ENCODE results near the gene MED8.

The MED8 gene

DNA sequence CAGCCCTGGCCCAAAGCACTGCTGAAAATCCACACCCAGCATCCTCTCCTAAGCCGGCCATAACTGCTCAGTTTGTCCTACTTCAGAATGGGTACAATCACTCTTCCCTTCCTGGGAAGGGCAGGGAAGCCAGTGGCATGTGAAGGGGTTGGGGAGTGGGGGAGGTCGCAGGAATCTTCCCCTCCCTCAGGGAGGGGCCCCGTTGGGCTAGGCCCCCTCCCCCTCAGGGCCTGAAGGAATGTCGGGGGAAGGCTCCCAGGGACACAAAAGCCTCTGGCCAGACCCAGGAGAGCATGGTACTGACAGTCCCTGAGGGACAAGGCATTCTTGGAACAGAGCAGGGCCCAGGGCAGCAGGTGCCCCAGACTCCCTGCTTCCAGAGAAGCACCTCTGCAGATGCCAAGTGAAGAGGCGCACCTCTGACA lies 23.0 kb downstream of the MED8 start:
- Mint-ChIP-seq H3K4me3 (peak overlapping the region; percentile 94), H3K27me3 (ENCODE audit: low read depth) (no peaks in the 10 kb centered on the region), H3K9me3 (no peaks in the 10 kb centered on the region), H3K27ac (peak overlapping the region; percentile 87), H3K36me3 (ENCODE audit: low read depth) (peaks cover 53% of the 10 kb centered on the region), H3K4me1 (ENCODE audit: low read depth) (peaks cover 45% of the 10 kb centered on the region)
- no peak for DNase-seq (ENCODE audit: low spot score)

DNA sequence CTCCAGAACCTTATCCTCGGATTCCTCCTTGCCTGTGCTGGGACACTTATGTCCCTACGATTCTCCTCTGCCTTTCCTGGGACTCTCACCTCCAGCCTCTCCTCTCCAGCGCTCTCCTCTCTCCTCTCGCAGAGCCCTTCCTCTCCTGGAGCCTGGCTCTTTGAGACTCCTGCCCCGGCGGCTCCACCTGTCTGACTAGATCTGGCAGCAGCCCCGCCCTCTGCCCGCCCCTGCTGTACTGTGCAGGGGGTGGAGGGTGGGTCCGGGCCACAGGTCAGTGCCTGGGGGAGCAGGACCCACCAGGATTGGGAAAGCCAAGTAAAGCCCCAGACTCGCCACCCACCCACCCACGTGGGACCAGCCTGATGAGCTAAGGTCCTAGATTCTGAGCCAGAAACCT lies 23.4 kb downstream of the MED8 start:
- peak overlapping the region; percentile 86 for H3K27ac Mint-ChIP-seq
- no peaks in the 10 kb centered on the region for H3K27me3 Mint-ChIP-seq (ENCODE audit: low read depth)
- peak overlapping the region; percentile 94 for H3K4me3 Mint-ChIP-seq
- H3K9me3 Mint-ChIP-seq = no peaks in the 10 kb centered on the region
- H3K36me3 Mint-ChIP-seq (ENCODE audit: low read depth) = peaks cover 58% of the 10 kb centered on the region
- no peak for DNase-seq (ENCODE audit: low spot score)
- peaks cover 49% of the 10 kb centered on the region for H3K4me1 Mint-ChIP-seq (ENCODE audit: low read depth)

DNA sequence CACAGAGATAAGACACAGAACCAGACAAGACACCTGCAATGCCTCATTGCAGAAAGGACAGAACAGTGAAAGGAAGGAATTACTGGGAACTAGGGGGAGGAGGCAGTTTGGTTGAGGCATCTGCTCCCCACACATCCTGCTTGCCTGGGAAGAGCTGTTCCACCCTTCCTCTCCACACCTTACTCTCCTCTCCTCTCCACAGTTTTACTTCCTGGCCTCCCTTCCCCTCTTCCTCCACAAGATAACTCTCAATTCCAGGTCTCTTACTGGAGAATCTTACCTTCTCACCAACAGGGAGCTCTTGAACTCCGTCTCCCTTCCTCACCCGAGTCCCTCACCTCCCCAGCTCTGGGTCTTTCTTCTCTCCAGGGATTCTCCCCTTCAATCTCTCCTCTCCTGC lies 23.9 kb downstream of the MED8 start:
- DNase-seq (ENCODE audit: low spot score) = no peak
- H3K27ac Mint-ChIP-seq = peak overlapping the region; percentile 86
- no peaks in the 10 kb centered on the region for H3K27me3 Mint-ChIP-seq (ENCODE audit: low read depth)
- H3K4me1 Mint-ChIP-seq (ENCODE audit: low read depth) = peaks cover 53% of the 10 kb centered on the region
- H3K9me3 Mint-ChIP-seq = no peaks in the 10 kb centered on the region
- peaks cover 62% of the 10 kb centered on the region for H3K36me3 Mint-ChIP-seq (ENCODE audit: low read depth)
- peak overlapping the region; percentile 94 for H3K4me3 Mint-ChIP-seq

DNA sequence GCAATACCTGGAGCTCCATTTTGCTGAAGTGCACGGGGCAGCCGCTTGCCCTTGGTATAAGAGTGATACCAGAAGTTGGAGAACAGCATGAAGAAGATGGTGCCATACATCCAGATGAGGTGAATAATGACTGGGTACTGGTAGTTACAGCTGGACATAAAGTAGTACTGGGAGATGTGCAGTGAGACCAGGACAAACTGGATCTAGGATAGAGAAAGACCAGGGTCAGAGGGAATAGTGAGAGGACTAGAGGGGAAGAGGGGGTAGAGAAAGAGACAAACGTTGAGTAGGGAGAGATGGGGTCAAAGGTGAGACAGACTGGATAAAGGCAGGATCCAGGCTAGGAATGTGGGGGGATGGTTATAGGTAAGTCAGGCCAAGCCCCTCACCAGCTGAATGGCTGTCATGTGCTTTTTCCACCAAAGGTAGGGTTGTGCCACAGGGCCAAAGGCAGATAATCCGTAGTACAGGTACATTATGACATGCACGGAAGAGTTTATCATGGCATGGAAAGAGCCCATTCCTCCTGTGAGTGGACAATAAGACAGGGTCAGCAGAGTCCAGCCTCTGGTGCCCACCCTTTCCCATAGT lies 25.6 kb downstream of the MED8 start:
- H3K27ac Mint-ChIP-seq = peak overlapping the region; percentile 43
- H3K4me3 Mint-ChIP-seq = peak overlapping the region; percentile 18
- H3K9me3 Mint-ChIP-seq = no peaks in the 10 kb centered on the region
- peaks cover 73% of the 10 kb centered on the region for H3K36me3 Mint-ChIP-seq (ENCODE audit: low read depth)
- peaks cover 57% of the 10 kb centered on the region for H3K4me1 Mint-ChIP-seq (ENCODE audit: low read depth)
- no peaks in the 10 kb centered on the region for H3K27me3 Mint-ChIP-seq (ENCODE audit: low read depth)
- DNase-seq (ENCODE audit: low spot score) = no peak

DNA sequence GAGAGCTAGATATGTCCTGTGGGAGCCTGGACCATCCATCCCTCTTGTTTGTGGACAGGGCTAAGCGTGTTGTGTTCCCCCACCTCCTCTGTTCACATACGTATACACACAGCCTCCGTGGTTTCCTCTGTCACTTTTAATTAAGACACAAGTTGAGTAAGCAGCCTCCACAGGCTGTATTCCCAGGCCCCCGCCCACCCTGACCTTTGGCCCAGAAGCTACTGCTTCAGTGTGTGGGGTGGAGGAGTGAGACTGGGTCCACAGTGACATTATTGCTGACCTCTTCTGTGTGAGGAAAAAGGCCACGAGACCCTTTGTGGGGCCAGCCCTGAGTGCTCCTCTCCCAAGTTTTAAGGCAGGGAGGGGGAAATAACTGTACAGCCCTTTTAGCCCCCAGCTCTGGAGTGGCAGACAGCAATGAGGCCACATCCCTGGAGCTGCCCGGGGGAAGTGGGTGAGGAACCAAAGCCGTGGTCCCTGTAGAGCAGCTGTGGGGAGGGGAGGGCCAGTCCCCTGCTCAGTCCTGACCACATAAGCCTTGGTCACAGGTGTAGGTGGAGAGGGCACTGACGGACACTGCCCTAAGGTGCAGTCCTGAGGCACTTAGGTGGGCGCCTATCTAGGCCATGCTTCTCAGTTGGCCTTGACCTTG lies 26.2 kb downstream of the MED8 start:
- peak overlapping the region; percentile 43 for H3K27ac Mint-ChIP-seq
- H3K36me3 Mint-ChIP-seq (ENCODE audit: low read depth) = peaks cover 73% of the 10 kb centered on the region
- DNase-seq (ENCODE audit: low spot score) = no peak

DNA sequence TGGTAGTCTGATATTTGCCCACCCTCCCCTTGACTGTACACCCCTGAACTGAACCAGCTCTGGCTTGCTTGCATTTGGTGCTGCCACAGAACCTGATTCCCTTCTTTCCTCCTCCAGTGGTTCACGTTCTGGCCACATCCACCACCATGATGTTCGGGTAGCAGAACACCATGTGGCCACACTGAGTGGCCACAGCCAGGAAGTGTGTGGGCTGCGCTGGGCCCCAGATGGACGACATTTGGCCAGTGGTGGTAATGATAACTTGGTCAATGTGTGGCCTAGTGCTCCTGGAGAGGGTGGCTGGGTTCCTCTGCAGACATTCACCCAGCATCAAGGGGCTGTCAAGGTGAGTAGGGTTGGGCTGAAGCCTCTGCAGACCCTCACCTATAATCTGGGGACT lies 29.0 kb downstream of the MED8 start:
- Mint-ChIP-seq H3K4me3 (peak overlapping the region; percentile 92), H3K27me3 (ENCODE audit: low read depth) (no peaks in the 10 kb centered on the region), H3K9me3 (no peaks in the 10 kb centered on the region), H3K27ac (no peak overlapping the region), H3K4me1 (ENCODE audit: low read depth) (peaks cover 50% of the 10 kb centered on the region), H3K36me3 (ENCODE audit: low read depth) (peaks cover 65% of the 10 kb centered on the region)
- DNase-seq (ENCODE audit: low spot score) = no peak

More for the DNA sequence above, 26.2 kb downstream of the MED8 start:
- no peaks in the 10 kb centered on the region for H3K9me3 Mint-ChIP-seq
- H3K4me3 Mint-ChIP-seq = no peak overlapping the region
- H3K27me3 Mint-ChIP-seq (ENCODE audit: low read depth) = no peaks in the 10 kb centered on the region
- peaks cover 51% of the 10 kb centered on the region for H3K4me1 Mint-ChIP-seq (ENCODE audit: low read depth)

DNA sequence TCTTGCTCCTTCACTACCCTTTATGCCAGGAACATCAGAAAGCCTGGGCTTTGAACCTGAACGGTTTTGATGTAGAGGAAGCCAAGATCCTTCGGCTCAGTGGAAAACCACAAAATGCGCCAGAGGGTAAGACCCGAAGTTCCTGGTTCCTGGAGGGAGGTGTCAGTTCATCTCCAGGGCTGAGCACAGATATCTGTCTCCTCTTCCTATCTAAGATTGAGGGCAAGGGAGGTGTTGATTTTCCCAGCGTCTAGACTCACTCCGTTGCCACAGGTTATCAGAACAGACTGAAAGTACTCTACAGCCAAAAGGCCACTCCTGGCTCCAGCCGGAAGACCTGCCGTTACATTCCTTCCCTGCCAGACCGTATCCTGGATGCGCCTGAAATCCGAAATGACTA lies 29.9 kb downstream of the MED8 start:
- Mint-ChIP-seq H3K27me3 (ENCODE audit: low read depth) (no peaks in the 10 kb centered on the region), H3K4me1 (ENCODE audit: low read depth) (peaks cover 41% of the 10 kb centered on the region), H3K36me3 (ENCODE audit: low read depth) (peaks cover 56% of the 10 kb centered on the region), H3K27ac (peak overlapping the region; percentile 75), H3K9me3 (no peaks in the 10 kb centered on the region), H3K4me3 (peak overlapping the region; percentile 92)
- no peak for DNase-seq (ENCODE audit: low spot score)

DNA sequence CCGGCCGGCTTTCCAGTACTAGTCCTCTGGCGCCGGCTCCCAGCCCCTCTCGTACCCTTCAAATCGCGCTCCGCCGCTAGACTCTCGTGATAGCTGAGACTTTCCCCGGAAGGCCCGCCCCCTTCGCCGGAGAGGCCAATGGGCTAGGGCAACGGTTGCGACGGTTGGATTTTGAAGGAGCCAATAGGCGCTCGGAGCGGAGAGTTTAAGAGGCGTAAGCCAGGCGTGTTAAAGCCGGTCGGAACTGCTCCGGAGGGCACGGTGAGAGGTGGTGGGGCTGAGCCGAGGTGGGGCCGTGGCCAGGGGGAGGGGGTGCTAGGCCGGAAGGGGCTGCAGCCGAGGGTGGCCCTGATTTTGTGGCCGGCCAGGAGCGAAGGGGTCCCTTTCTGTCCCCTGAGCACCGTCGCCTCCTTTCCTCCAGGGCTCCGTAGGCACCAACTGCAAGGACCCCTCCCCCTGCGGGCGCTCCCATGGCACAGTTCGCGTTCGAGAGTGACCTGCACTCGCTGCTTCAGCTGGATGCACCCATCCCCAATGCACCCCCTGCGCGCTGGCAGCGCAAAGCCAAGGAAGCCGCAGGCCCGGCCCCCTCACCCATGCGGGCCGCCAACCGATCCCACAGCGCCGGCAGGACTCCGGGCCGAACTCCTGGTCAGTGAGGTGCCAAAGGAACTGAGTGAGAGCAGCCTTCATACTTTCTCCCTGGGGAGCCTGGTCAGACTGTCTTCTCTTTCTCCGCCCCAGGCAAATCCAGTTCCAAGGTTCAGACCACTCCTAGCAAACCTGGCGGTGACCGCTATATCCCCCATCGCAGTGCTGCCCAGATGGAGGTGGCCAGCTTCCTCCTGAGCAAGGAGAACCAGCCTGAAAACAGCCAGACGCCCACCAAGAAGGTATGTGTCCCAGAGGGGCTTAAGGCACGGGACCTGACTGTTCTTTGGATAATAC lies 30.6 kb downstream of the MED8 start, which contains the start of gene CDC20:
TSS of gene CDC20 (plus strand) at position 236 of the 948 bp plus-strand sequence. CDS start at position 471, 235 bp downstream.
- Mint-ChIP-seq H3K27ac (peak within 1 kb of the TSS; percentile 87), H3K9me3 (no peaks in the 10 kb centered on the region), H3K4me1 (ENCODE audit: low read depth) (peaks cover 36% of the 10 kb centered on the region), H3K27me3 (ENCODE audit: low read depth) (no peaks in the 10 kb centered on the region), H3K36me3 (ENCODE audit: low read depth) (peaks cover 49% of the 10 kb centered on the region), H3K4me3 (peak within 1 kb of the TSS; percentile 92)
- peak; percentile 99 for DNase-seq (ENCODE audit: low spot score)

DNA sequence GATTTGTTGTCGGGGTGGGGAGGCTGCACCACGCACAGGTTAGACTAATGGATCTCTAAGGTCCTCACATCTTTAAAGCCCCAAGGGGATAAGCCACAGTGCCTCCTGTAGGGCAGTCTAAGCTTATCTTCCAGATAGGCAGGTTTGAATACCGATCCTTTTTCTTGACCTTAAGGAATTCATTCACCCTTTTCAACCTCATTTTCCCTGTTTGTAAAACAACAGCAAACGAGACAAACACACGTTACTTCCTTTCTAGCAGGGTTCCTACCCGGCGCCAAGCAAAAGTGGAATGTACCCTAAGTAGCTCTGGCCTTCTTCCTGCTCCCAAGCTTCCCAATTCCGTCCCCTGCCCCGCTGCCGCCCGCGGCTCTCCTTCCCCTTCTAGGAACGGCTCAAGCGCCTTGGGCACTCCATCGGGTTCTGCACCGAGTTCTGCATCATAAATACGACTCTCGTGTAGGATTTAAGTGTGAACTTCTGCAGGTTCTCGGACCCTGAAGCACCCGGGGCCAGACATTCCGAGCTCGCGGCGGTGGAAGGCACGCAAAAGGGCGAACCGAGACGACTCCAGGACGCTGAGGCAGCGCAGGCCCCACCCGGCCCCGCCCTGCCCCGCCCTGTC lies 31.4 kb downstream of the MED8 start:
- H3K27ac Mint-ChIP-seq = peak overlapping the region; percentile 87
- no peaks in the 10 kb centered on the region for H3K9me3 Mint-ChIP-seq
- H3K27me3 Mint-ChIP-seq (ENCODE audit: low read depth) = no peaks in the 10 kb centered on the region
- DNase-seq (ENCODE audit: low spot score) = peak; percentile 22
- H3K4me1 Mint-ChIP-seq (ENCODE audit: low read depth) = peaks cover 33% of the 10 kb centered on the region
- peaks cover 45% of the 10 kb centered on the region for H3K36me3 Mint-ChIP-seq (ENCODE audit: low read depth)
- peak overlapping the region; percentile 92 for H3K4me3 Mint-ChIP-seq

DNA sequence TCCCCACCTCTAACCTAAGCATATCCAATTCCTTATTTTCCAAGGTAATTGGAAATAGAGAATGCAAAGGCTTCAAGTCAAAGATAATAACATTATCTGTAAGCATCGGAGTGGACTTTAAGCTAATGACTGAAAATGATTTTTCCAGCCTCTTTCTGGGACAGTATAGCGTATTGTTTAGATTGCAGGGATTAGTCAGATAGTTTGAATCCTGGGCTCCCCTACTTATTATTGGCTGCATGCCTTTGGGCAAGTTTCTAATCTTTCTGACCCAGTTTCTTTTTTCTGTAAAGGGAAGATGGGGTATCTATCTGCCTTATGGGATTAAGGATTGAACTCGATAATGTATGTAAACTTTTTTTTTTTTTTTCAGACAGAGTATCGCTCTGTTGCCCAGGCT lies 32.3 kb downstream of the MED8 start:
- Mint-ChIP-seq H3K27me3 (ENCODE audit: low read depth) (no peaks in the 10 kb centered on the region), H3K36me3 (ENCODE audit: low read depth) (peaks cover 37% of the 10 kb centered on the region), H3K4me3 (peak overlapping the region; percentile 92), H3K9me3 (no peaks in the 10 kb centered on the region), H3K4me1 (ENCODE audit: low read depth) (peaks cover 34% of the 10 kb centered on the region), H3K27ac (no peak overlapping the region)
- no peak for DNase-seq (ENCODE audit: low spot score)

DNA sequence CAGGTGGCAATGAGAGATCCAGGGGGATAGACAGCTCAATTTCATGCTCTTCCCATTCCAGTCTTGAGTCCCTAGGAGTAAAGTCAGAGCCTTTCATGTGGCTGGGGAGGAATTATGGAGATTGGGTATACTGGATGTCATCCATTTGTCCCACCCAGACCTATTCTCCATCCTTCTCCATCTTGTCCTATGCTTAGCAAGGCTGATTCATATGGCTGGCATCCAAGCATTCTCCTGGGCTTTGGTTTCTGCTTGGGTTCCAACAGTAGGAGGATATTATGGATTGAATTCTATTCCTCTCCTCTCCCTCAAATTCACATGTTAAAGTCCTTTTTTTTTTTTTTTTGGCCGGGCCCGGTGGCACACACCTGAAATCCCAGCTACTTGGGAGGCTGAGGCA lies 34.7 kb downstream of the MED8 start:
- Mint-ChIP-seq H3K27ac (no peak overlapping the region), H3K27me3 (ENCODE audit: low read depth) (no peaks in the 10 kb centered on the region), H3K4me1 (ENCODE audit: low read depth) (peaks cover 18% of the 10 kb centered on the region), H3K4me3 (no peak overlapping the region), H3K36me3 (ENCODE audit: low read depth) (peaks cover 14% of the 10 kb centered on the region), H3K9me3 (no peaks in the 10 kb centered on the region)
- DNase-seq (ENCODE audit: low spot score) = no peak

DNA sequence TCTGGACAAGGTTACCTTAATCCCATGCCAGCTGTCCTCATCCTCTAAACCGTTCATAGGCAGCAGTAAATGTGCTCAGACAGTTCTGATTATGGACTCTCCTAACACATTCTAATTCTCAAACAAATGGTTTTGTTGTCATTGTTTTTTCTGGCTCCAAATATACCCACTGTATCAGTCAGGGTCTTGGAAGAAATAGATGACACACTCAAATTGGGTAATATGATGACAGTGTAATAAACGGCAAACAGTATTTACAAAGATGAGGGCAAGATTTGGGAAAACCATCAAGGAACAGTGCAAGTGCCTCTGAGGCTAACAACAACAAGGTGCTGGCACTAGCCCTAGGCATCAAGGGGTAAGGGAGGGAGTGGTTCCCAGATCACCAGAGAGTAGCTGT lies 35.1 kb downstream of the MED8 start:
- no peak overlapping the region for H3K4me3 Mint-ChIP-seq
- no peaks in the 10 kb centered on the region for H3K9me3 Mint-ChIP-seq
- peaks cover 10% of the 10 kb centered on the region for H3K36me3 Mint-ChIP-seq (ENCODE audit: low read depth)
- H3K4me1 Mint-ChIP-seq (ENCODE audit: low read depth) = peaks cover 17% of the 10 kb centered on the region
- H3K27me3 Mint-ChIP-seq (ENCODE audit: low read depth) = no peaks in the 10 kb centered on the region
- DNase-seq (ENCODE audit: low spot score) = no peak
- no peak overlapping the region for H3K27ac Mint-ChIP-seq

DNA sequence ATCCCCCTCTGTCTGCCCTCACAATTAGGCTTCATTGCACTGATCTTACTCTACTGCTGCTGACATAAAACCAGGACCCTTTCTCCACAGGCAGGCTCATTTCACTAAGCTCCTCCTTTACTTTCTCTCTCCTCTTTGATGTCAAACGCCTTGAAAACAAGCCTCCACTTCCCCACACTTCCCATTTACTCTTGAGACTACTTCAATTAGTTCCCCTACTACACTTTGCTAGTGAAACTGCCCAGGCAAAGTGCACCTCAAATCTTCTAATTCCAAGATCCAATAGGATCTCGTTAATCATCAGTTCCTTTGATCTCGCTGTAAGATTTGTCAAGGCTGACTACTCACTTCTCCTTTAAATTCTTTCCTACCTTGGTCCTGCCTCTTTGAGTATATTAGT lies 36.7 kb downstream of the MED8 start:
- H3K4me1 Mint-ChIP-seq (ENCODE audit: low read depth) = peaks cover 16% of the 10 kb centered on the region
- no peak overlapping the region for H3K27ac Mint-ChIP-seq
- peaks cover 6% of the 10 kb centered on the region for H3K36me3 Mint-ChIP-seq (ENCODE audit: low read depth)
- H3K9me3 Mint-ChIP-seq = no peaks in the 10 kb centered on the region
- H3K27me3 Mint-ChIP-seq (ENCODE audit: low read depth) = no peaks in the 10 kb centered on the region
- DNase-seq (ENCODE audit: low spot score) = no peak
- H3K4me3 Mint-ChIP-seq = no peak overlapping the region

DNA sequence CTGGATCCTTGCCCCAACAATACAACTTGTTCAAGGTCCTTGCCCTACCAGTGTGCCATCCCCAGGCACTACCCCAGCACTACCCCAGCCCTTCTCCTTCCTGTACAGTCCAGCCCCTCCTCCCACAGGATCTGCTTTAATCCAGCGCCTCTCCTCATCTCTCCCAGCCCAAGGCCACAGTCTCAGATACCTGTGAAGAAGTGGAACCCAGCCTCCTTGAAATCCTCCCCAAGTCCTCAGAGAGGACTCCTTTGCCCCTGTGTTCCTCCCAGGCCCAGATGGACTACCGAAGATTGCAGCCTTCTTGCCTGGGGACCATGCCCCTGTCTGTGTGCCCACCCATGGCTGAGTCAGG lies 37.3 kb downstream of the MED8 start:
- H3K9me3 Mint-ChIP-seq = no peaks in the 10 kb centered on the region

More for the DNA sequence above, 37.3 kb downstream of the MED8 start:
- Mint-ChIP-seq H3K4me3 (no peak overlapping the region), H3K27me3 (ENCODE audit: low read depth) (no peaks in the 10 kb centered on the region), H3K27ac (no peak overlapping the region), H3K36me3 (ENCODE audit: low read depth) (peaks cover 6% of the 10 kb centered on the region), H3K4me1 (ENCODE audit: low read depth) (peaks cover 14% of the 10 kb centered on the region)
- DNase-seq (ENCODE audit: low spot score) = no peak
